Psoas muscle (tissue), 8 donors: Measurements from ENCODE around the gene NFS1. TPM values are rescaled to one million over a fixed set of nuclear protein-coding genes. Genes with fewer than 3 reads are reported as not detected.
A peak's percentile ranks its signal among the peaks of the same experiment; 100 is the strongest.

ENCODE experiments used
- ATAC-seq, 4 donors: fragments of 200-7000 bp; cut with Tn5 transposase; one replicate each; pipeline ENCODE4 v1.9.1; 2020; ENCODE audit warnings: moderate library complexity in 3 of 4, mild to moderate bottlenecking in 2 of 4
- DNase-seq, 2 donors: peaks; one replicate each; pipeline ENCODE4 v3.0.0-alpha.2; 2020
- H3K27ac ChIP-seq: fragments of 200-600 bp; one replicate; pipeline ENCODE4 v1.8.0; 2022
- H3K27me3 ChIP-seq, 3 donors: fragments of 200-600 bp in 1 of 3; one replicate each; pipeline versions ENCODE4 v1.6.1 to v1.8.0; 2013 to 2022; ENCODE audit warnings: low read length in 2 of 3, mild to moderate bottlenecking in 2 of 3, moderate library complexity in 1 of 3; ENCODE audit not compliant: insufficient read depth in 3 of 3
- H3K36me3 ChIP-seq, 2 donors: fragments of 200-600 bp in 1 of 2; one replicate each; pipeline versions ENCODE4 v1.6.1 to v1.8.0; 2013 to 2022; ENCODE audit warnings: low read depth in 1 of 2, mild to moderate bottlenecking in 1 of 2, moderate library complexity in 1 of 2; ENCODE audit not compliant: insufficient read depth in 1 of 2
- H3K4me1 ChIP-seq: fragments of 200-600 bp; one replicate; pipeline ENCODE4 v1.8.0; 2022
- H3K4me3 ChIP-seq: fragments of 200-600 bp; one replicate; pipeline ENCODE4 v1.8.0; 2022; ENCODE audit warnings: mild to moderate bottlenecking
- H3K9me3 ChIP-seq: fragments of 200-600 bp; one replicate; pipeline ENCODE4 v1.8.0; 2022
- WGBS, 3 donors: extraction: QIAGEN DNeasy Blood & Tissue Kit; methylation state at CpG; one replicate each; pipeline versions ENCODE4 v1.1.6 to v1.1.7; 2013; 5-methylcytosine and 5-hydroxymethylcytosine counted together
- intact Hi-C, 2 donors: fragments of 100-400 bp; cut with DNase I; formaldehyde crosslinking; loops; one replicate each; pipeline versions ENCODE4 v1.11.0 to v1.14.2; 2022
- polyA plus RNA-seq, 3 donors: library from polyadenylated mRNA; stranded (reverse); fragments of 200-250 nt; gene quantifications; one replicate each; pipeline ENCODE4 v1.2.3, GENCODE V29; 2013
- total RNA-seq, 4 donors: library from RNA; stranded (reverse); fragmentation: NEBNext Ultra II Directional in 2 of 4; extraction: Animal tissue kit (Norgen Biotek cat#: 25700) in 2 of 4; gene quantifications; one replicate each; pipeline versions ENCODE4 v1.2.1 to v1.2.4, GENCODE V29; 2021 to 2023
- TF ChIP-seq, protein P1 (sequence below): fragments of 200-600 bp; IDR thresholded peaks from one replicate; pipeline ENCODE4 v1.8.0; 2022; ENCODE audit warnings: antibody characterized with exemption
- donor health status: healthy with polysubstance abuse.
- donor health status: DM: no; HTN: no; CAD: no; lungs with moderate emphysema.
- donor health status: Bipolar disorder and iron deficiency.
- donor health status: healthy.
- donor health status: DM: yes; HTN: yes; CAD: no.
- donor health status: DM: no; HTN: no; CAD: no.
- donor health status: DM: no; HTN: no; CAD: no.
- donor health status: DM: yes; HTN: yes; CAD: no.

Gene NFS1
- total and polyA plus RNA-seq, 7 donors: 19.8 to 45.0 (median 35.2) TPM

- TF ChIP-seq, protein P1, sequence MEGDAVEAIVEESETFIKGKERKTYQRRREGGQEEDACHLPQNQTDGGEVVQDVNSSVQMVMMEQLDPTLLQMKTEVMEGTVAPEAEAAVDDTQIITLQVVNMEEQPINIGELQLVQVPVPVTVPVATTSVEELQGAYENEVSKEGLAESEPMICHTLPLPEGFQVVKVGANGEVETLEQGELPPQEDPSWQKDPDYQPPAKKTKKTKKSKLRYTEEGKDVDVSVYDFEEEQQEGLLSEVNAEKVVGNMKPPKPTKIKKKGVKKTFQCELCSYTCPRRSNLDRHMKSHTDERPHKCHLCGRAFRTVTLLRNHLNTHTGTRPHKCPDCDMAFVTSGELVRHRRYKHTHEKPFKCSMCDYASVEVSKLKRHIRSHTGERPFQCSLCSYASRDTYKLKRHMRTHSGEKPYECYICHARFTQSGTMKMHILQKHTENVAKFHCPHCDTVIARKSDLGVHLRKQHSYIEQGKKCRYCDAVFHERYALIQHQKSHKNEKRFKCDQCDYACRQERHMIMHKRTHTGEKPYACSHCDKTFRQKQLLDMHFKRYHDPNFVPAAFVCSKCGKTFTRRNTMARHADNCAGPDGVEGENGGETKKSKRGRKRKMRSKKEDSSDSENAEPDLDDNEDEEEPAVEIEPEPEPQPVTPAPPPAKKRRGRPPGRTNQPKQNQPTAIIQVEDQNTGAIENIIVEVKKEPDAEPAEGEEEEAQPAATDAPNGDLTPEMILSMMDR: no peak
- no peak for ATAC-seq
- Histone ChIP-seq H3K27me3 (no peaks in the 10 kb centered on the region), H3K36me3 (peaks cover 11 to 100% of the 10 kb centered on the region in 2 donors), H3K4me1 (peaks cover 48% of the 10 kb centered on the region), H3K4me3 (no peak overlapping the region), H3K27ac (peak overlapping the region; percentile 28), H3K9me3 (no peaks in the 10 kb centered on the region)
- intact Hi-C loops: loop anchor here in 1 of 2 donors (10.0 kb wide), 1 partner anchor 57 kb away; no protein-coding TSS in a partner anchor
- no peak for DNase-seq
- WGBS, 3 donors: 48 to 78% (median 58%) methylated on average over 6 of the region's 6 CpGs
Observed at GRCh38 chr20:35711588-35712209, 12.5 kb upstream of the NFS1 start.

GRCh38 chr20:35710884-35711587 is 11.9 kb upstream of the NFS1 start:
- H3K9me3 ChIP-seq: no peaks in the 10 kb centered on the region
- peak overlapping the region; percentile 28 for H3K27ac ChIP-seq
- no peak overlapping the region for H3K4me3 ChIP-seq
- 38 to 64% (median 42%) methylated on average over 6 of the region's 6 CpGs for WGBS, 3 donors
- intact Hi-C loops: loop anchor here in 1 of 2 donors (10.0 kb wide), 1 partner anchor 56 kb away; no protein-coding TSS in a partner anchor
- DNase-seq: no peak
- no peaks in the 10 kb centered on the region for H3K27me3 ChIP-seq
- TF ChIP-seq, protein P1: no peak
- no peak for ATAC-seq
- peaks cover 43% of the 10 kb centered on the region for H3K4me1 ChIP-seq
- H3K36me3 ChIP-seq: peaks cover 6 to 100% of the 10 kb centered on the region in 2 donors

DNA sequence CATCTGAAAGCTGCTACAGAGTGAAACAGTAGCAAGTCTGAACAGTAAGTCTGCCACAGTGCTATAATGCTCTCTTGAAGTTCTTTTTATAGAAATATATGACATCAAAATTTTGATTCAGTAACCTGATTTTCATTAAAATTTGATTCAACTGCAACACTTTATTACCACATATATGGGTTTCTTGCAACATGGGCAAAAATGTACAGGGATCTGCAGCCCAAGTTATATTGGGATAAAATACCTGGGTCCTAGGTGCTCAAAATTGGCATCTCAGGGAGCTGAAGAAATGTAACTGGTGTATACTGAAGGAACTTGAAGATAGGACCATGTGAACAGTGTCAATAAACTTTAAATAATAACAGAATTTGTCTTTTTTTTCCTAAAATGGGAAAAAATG is 10.9 kb upstream of the NFS1 start:
- TF ChIP-seq, protein P1: no peak
- no peaks in the 10 kb centered on the region for H3K27me3 ChIP-seq
- no peak for ATAC-seq
- no peak overlapping the region for H3K4me3 ChIP-seq
- H3K36me3 ChIP-seq: peaks cover 4 to 100% of the 10 kb centered on the region in 2 donors
- intact Hi-C loops: loop anchor here in 1 of 2 donors (10.0 kb wide), 1 partner anchor 55 kb away; no protein-coding TSS in a partner anchor
- H3K4me1 ChIP-seq: peaks cover 33% of the 10 kb centered on the region
- no peak overlapping the region for H3K27ac ChIP-seq
- H3K9me3 ChIP-seq: no peaks in the 10 kb centered on the region
- no peak for DNase-seq

GRCh38 chr20:35709259-35709658 is 10.1 kb upstream of the NFS1 start:
- 78 to 94% (median 84%) methylated on average over 1 of the region's 1 CpG for WGBS, 3 donors
- ATAC-seq (no peak), DNase-seq (no peak)
- intact Hi-C loops: no loop called here
- Histone ChIP-seq H3K36me3 (peaks cover 4 to 100% of the 10 kb centered on the region in 2 donors), H3K27ac (peak overlapping the region; percentile 26), H3K4me1 (peaks cover 29% of the 10 kb centered on the region), H3K27me3 (no peaks in the 10 kb centered on the region), H3K4me3 (no peak overlapping the region), H3K9me3 (no peaks in the 10 kb centered on the region)
- TF ChIP-seq, protein P1: no peak
